Activated CD8-positive, alpha-beta memory T cell treated with anti-CD3 and anti-CD28 coated beads, Interleukin-2, amount 50 U/mL, for 1 hour (primary cell): Measurements from ENCODE around the gene PDE9A.
"Not testable (repeated sequence)": the region's sequence is repeated elsewhere in the genome, so short reads cannot be mapped to it uniquely, and the experiment has no call there.

Experiments
- DNase-seq: peaks from one replicate; pipeline ENCODE4 v3.0.0-alpha.2; 2020; ENCODE audit errors: extremely low read depth

PDE9A gene

DNA sequence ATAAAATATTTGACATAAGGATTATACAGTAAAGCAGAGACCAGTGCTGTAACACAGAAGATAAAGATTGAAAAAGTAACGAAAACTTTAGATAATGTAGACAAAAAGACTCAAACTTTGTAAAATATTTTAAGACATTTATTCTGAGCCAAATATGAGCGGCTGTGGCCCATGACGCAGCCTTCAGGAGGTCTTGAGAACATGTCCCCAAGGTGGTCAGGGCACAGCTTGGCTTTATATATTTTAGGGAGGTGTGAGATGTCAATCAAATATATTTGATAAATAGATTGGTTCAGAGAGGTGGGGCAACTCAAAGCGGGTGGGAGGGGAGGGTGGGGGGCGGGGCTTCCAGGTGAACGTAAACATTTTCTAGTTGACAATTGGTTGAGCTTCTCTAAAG lies 144.7 kb downstream of the PDE9A start:
- no peak for DNase-seq

DNA sequence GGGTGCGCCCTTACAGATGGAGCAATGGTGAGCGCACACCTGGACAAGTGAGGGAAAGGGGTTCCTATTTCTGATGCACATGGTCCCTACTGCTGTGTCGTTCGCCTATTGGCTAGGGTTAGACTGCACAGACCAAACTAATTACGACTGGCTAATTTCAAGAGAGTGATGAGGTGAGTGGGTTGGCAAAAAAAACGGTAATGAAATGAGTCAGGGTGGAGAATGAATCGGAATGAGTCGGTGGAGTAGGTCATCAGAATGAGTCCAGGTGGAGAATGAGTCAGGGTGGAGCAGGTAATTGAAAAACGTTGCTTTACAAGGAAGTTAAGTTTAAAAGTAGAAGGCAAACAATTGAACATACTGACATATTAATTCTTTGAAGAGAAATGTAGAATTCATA lies 146.1 kb downstream of the PDE9A start:
- no peak for DNase-seq

DNA sequence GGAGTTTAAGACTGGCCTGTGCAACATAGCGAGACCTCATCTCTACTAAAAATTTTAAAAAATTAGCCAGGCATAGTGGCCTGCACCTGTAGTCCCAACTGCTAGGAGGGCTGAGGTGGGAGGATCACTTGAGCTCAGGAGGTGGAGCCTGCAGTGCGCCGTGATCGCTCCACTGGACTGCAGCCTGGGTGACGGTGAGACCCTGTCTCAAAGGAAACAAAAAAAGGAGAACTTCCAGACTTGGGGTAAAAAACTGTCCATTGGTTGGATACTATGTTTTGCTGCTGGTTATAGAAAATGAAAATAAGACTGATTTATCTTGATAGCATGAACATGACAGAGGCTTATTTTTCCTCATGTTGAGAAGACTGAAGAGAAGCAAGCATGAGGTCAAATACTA lies 146.5 kb downstream of the PDE9A start:
- no peak for DNase-seq

DNA sequence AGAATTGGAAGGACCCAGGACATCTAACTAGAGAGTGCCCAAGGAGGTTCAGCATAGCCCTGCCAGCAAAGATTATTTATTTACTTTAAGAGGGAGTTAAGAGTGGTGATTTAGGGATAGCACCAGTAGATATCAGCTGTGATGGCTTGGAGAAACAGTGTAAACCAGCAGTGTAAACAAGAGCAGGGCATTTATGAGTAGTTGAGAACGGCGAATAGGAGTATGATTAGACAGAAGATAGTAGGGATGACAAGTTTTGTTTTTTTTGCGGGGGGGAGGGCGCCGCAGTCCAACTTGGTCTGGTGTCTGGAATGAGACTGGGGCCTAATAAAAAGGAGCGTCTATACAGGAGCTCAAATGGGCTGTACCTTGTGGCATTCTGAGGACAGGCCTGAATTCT lies 148.2 kb downstream of the PDE9A start:
- not testable (repeated sequence) for DNase-seq

DNA sequence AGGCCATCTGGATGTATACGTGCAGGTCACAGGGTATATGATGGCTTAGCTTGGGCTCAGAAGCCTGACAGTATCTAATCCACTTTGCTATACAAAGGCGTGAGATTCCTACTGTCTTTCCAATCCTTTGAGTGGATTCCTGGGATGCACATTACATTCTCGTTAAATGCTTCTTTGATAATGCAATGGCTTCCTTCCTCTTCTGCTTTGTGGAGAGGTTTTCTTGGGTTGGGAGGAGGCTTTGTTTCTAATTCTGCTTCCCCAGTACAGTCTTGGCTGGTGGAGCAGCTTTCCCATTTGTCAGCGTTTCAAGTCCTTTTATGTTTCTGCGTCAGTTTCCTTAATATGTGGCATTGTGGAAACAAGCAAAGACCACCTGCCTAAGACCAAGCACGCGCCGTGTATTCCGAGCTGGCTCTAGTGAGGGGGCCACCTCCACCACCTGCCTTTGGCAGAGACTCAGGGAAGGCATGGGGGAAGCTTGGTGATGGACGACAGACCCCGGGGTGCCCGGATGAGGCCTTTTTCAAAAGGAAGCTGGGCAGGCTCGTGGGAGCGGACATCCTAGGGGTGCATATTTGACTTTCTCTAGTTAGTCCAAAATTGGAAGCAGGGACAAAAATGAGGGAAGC lies 153.2 kb downstream of the PDE9A start:
- DNase-seq = no peak

DNA sequence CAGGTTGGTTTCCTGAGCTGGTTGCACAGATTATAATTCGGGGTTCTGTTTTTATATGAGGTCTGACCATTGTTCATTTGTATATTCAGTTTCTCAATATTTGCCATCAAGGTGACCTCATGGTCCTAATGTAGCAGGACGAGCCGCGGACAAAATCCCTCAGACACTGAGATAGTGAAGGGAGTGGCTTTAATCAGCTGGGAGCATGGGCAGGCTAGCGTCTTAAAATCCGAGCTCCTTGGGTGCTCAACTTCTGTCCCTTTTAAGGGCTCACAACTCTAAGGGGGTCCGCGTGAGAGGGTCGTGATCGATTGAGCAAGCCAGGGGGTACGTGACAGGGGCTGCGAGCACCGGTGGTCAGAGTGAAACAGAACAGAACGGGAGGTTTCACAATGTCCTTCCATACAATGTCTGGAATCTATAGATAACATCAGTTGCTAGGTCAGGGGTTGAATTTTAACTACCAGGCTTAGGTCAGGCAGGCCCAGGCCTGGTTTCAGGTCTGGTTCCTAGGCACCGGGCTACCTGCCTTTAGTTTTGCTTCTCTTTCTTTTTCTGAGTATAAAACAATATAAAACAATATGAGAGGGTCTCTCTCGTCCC lies 154.0 kb downstream of the PDE9A start:
- not testable (repeated sequence) for DNase-seq

DNA sequence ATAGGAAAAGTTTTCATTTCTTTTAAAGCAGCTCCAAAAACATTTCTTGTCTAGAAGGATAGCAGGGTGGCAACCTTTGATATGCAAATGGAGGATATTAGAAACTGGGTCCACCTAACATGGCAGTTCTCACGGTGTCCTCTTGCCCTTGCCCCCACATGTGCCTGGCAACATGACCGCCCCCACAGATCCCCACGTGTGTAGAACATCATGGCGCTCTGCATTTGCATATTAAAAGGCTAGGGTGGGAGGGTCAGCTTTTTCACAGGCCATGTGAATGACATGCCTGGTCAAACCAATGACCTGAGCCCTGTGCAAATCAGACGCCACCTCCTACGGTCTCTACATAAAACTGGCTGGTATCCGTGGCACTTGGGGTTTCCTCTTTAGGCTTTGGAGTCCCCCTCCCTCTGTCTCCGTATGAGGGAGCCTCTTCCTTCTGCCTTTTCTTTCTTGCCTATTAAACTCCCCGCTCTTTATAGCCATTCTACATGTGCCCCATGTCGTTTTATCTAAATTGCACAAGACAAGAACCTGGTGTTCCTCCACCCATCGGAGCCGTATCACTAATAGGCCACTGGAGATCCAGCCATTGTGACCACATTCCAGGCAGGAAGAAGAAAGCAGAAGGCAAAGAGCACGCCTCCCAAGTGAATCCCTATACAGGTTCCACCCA lies 154.7 kb downstream of the PDE9A start:
- no peak for DNase-seq

DNA sequence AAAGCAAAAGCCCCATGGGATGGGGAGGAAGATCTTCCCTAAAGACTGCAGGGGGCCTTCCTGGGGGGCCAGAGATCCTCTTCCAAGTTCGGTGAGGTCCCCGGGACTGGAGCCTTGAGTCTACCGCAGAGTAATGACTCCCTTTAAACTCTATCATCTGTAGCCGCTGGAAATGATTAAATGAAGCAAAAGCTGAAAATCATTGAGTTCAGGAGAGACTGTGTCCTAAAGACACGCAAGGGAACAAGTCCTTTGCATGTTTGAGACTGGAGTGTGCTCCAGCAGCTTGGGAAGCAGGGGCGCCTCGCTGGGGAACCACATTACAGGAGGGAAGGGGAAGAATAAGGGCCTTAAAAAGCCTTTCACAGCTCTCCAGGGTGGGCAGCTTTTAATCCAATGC lies 155.8 kb downstream of the PDE9A start:
- no peak for DNase-seq

DNA sequence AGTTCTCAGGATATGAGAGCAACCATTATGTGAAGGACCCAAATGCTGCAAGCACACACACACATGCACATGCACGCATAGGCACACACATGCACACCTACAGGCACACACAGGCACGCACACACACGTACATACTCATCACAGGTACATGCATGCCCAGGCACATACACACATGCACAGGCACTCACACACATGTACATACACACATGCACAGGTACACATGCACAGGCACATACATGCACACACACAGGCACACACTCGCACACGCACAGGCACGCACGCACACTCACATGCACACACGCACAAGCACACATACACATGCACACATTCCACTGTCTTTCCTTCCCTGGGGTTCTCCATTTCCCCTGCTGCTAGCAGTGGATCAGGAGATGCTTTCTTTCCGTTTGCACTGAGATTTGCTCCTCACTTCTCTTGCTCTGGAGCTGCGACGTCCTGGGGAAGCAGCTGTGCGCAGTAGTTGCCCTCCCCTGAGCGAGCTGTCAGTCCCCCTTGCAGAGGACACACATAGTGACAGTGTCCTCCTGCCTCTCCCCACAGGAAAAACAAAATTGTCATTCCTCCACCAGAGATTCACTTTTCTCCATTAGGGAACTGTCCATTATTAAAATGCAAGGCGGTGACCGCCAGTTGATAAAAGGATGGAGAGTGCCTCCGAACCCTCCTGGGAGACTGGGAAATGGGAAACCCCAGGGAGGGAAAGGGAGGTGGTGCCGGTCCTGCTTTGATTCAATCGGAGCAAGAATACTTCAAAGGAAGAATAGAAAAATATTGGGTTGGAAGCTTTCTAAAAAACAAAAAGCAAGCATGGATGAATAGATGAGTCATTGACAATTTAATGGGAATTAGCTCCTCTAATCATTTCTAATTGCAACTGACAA lies 156.4 kb downstream of the PDE9A start:
- DNase-seq = no peak

DNA sequence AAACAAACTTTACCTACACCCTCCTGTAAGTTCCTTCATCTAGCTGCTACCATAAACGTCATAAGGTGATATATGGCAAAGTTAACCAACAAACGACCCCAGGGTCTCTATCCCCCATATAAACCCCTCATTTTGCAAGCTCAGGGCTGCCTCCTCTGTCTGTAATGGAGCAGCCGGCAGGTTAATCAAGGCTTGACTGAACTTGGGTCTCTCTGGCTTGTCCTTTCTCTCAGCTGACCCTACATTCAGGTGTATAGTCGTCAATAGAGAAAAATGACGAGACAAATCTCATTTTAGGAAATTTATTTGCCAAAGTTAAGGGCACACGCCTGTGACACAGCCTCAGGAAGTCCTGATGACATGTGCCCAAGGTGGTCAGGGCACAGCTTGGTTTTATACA lies 158.5 kb downstream of the PDE9A start:
- DNase-seq = no peak

DNA sequence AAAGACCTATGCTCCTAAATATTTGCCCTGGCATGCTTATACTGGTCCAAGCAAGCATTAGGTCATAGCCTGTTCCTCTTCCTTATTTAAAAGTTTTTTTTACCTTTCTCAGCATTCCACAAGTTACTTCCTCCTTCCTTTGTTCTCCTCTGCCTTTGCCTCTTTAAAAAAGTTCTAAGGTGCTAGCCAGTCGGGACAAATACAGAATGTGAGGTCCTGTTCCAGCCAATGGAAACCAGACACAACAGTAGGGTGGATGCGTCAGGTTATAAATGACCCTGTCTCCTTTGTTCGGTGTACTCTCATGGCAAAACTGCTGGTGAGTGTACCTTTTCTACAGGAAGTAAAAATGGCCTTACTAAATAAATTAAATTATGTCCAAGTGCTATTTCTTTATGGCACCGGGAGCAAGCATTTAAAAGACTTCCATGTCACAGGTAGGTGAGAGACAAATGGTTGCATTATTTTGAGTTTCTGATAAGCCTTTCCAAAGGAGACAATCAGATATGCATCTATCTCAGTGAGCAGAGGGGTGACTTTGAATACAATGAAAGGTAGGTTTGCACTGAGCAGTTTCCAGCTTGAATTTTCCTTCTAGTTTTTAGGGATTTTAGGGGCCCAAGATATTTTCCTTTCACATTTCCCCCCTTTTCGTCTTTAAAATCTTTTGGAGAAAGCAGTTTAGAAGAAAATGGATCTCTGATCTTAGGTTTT lies 159.3 kb downstream of the PDE9A start:
- DNase-seq = not testable (repeated sequence)

DNA sequence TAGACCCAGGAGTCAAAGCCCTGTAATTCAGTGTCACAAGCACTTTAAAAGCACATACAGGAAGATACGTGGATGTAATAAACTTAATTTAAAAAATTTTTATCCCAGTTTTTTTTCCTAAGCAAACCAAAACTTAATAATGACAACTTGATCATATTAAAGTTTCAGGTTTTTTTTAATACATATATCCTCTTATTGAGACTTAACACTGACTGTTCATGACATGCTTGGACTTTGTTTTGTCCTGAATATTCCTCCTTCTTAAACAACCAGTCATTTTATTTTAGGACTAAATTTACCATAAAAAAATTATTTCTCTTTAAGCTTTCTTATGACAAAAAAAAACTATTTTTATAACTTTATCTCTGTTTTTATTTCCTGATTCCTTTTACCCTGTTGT lies 161.8 kb downstream of the PDE9A start:
- DNase-seq = no peak

DNA sequence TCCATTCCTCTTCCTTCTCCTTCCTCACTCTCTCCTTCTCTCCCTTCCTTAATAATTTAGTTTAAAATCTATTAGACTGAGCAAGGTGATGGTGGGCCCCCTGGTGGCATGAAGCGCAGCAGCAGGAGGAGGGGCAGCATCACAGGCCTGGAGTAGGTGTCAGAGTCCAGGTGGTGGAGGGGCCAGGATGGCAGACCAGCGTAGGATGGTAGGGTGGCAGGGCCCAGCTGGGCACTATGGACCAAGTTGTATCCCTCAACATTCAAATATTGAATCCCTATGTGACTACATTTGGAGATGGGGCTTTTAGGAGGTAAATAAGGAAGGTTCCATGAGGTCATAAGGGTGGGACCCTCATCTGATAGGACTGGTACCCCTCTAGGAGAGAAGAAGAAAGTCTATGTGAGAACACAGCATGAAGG lies 164.9 kb downstream of the PDE9A start:
- DNase-seq = peak; percentile 19

DNA sequence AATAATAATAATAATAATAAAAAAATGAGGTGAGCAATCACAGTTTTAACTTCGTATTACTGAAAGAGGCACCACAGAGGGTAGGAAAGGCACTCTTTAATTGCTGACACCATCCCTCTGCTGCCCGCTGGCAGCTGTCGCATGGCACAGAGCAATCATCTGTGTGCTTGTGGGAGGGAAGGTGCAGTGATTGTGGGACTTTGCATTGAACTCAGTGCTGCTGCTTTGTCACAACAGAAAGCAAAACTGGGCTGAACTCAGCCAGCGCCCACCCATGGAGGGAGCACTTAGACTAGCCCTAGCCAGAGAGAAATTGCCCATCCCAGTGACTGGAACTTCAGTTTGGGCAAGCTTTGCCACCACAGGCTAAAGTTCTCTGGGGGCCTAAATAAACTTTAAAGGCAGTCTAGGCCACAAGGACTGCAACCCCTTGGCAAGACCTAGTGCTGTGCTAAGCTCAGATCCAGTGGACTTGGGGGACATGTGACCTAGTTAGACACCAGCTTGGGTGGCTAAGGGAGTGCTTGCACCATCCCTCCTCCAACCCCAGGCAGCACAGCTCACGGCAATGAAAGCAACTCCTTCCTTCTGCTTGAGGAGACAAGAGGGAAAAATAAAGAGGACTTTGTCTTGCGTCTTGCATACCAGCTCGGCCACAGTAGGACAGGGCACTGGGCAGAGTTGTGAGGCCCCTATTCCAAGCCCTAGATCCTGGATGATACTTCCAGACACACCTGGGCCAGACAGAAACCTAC lies 166.6 kb downstream of the PDE9A start:
- no peak for DNase-seq

DNA sequence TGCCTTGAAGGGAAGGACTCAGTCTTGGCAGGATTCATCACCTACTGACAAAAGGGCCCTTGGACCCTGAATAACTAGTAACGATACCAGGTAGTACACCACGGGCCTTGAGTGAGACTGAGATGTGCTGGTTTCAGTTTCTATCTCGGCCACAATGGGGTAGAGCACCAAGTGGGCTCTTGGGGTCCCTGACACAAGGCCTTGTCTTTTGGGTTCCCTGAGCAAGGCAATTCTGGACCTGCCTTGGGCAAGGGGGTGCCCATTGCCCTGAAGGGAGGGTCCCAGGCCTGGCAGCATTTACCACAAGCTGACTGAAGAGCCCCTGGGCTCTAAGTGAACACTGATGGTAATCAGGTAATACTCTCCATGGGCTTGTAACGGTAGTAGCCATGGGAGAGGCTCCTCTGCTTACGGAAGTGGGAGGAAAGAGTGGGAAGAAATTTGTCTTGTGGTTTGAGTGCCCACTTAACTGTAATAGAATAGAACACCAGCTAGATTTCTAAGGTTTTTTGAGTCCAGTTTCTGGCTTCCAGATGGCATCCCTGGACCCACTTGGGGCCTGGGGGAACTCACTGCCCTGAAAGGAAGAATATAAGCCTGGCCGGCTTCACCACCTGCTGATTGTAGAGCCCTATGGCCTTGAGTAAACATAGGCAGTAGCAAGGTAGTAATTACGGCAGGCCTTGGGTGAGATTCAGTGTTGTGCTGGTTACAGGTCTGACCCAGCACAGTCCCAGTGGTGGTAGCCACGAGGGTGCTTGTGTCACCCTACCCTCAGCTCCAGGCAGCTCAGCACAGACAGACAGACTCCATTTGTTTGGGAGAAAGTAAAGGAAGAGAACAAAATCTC lies 167.4 kb downstream of the PDE9A start:
- no peak for DNase-seq
